ENCODE data around the gene GKN1. TPM values are rescaled to one million over a fixed set of nuclear protein-coding genes. Genes with fewer than 3 reads are reported as not detected.
A peak's percentile ranks its signal among the peaks of the same experiment; 100 is the strongest.

The GKN1 gene
- total RNA-seq, 1 experiment from 2014 or later: not detected

GRCh38 chr2:69007169-69007568, 32.7 kb downstream of the GKN1 start:
- no peak for DNase-seq (ENCODE audit: low read depth)

DNA sequence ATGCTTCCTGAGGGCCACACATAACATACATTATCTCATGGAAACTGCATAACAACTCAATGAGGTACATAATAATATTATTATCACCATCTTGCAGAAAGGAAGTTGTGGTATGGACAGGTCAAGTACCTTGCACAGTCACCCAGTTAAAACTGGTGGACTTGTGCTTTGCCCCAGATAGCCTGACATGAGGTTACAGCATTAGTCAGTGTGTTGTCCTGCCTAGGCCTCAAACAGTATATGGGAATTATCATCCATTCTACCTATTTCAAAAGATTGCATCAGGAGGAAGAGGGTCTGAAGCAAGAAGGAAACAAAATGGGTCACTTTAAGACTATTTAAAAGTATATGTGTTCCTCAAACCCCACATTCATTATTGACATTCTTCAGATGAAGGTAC, 33.2 kb downstream of the GKN1 start:
- peak; percentile 42 for DNase-seq (ENCODE audit: low read depth)

GRCh38 chr2:69010437-69011194, 36.2 kb downstream of the GKN1 start:
- DNase-seq (ENCODE audit: low read depth): no peak

DNA sequence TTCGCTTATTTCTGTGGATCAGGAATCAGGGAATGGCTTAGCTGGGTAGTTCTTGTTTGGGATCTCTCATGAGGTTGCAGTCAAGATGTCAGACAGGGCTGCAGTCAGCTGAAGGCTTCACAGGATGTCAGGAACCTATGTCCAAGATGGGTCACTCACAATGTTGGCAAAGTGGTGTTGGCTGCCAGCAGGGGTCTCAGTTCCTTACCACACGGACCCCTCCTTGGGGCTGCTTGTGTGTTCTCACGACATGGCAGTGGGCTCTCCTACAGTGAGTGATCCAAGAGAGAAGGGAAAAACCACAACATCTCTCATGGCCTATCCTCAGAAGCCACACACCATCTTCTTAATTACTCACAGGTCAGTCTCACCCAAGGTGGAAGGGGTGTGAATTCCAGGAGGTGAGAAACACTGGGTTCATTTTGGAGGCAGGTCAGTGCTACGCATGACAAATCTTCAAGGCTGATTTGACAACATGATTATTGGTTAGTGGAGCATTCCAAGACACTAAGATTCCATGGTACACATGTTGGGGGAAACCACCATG, 37.2 kb downstream of the GKN1 start:
- peak; percentile 17 for DNase-seq (ENCODE audit: low read depth)

- no peak for DNase-seq (ENCODE audit: low read depth)
Measured at GRCh38 chr2:69012310-69013141, 38.1 kb downstream of the GKN1 start.

- peak; percentile 70 for DNase-seq (ENCODE audit: low read depth)
Measured at GRCh38 chr2:69013142-69013839, 38.9 kb downstream of the GKN1 start, which contains the start of gene ANTXR1. ANTXR1 (plus strand) TSS chr2:69013179; CDS start chr2:69013500, 321 bp downstream.

DNA sequence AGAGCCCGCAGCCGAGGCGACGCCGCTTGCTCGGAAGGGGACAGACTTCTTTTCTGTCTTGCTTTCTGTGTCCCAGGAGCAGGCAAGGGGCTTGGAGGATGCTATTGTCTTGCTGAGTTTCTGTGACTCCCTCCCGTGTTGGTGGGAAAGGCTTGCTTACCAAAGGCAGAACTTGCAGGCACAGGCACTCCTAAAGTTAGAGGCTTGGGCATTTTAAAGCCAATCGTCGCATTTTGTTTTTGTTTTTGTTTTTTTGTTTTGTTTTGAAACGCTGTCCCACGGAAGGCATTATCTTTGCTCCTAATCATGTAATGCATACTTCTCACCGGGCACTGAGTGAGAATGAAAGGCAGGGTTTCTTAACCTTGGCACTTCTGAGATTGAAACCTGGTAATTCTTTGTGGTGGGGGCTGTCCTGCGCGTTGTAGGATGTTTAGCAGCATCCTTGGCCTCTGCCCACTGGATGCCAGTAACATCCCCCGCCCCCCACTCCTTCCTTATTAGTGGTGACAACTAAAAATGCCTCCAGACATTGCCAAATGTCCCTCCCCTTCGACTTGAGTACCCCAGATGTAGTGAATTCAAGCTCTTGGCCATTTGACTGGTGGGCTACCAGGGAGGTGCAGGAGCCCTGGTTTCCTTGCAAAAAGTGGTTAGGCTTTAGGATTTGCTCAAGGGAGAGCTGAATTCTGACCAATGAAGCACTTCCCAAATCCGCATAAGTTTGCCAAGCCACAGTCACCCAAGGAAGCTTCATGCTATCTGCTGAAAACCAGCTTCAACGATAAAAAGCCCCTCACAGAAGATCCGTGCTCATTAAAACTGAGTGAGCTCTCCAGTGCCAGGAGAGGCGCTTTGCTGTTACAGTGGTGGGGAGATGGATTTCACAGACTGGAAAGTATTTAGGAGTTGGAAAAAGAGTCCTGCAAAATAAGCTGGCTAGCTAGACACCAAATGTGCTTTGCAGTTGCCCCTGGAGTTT, 39.7 kb downstream of the GKN1 start:
- DNase-seq (ENCODE audit: low read depth): peak; percentile 50

- DNase-seq (ENCODE audit: low read depth): peak; percentile 30
Measured at GRCh38 chr2:69017080-69017479, 42.6 kb downstream of the GKN1 start.

GRCh38 chr2:69017835-69018234, 43.4 kb downstream of the GKN1 start:
- DNase-seq (ENCODE audit: low read depth): no peak

DNA sequence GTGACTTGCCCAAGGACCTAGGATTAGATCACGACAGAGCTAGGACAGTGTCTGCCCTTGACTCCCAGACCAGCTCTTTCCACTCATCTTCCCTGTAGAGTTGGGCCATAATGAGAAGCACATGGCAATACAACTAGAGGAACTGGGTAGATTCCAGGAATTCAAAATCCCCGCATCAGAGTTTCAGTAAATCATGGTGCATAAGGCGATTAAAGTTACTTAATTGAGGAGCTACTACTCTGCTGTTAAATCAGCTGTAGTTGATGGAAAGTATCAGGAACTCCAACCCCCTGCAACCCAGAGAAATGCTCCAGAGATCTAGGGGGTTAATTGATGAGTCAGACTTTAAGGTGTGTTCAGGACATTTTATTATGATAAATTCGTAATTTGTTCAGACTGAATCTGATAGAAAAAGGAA, 44.3 kb downstream of the GKN1 start:
- DNase-seq (ENCODE audit: low read depth): no peak

DNA sequence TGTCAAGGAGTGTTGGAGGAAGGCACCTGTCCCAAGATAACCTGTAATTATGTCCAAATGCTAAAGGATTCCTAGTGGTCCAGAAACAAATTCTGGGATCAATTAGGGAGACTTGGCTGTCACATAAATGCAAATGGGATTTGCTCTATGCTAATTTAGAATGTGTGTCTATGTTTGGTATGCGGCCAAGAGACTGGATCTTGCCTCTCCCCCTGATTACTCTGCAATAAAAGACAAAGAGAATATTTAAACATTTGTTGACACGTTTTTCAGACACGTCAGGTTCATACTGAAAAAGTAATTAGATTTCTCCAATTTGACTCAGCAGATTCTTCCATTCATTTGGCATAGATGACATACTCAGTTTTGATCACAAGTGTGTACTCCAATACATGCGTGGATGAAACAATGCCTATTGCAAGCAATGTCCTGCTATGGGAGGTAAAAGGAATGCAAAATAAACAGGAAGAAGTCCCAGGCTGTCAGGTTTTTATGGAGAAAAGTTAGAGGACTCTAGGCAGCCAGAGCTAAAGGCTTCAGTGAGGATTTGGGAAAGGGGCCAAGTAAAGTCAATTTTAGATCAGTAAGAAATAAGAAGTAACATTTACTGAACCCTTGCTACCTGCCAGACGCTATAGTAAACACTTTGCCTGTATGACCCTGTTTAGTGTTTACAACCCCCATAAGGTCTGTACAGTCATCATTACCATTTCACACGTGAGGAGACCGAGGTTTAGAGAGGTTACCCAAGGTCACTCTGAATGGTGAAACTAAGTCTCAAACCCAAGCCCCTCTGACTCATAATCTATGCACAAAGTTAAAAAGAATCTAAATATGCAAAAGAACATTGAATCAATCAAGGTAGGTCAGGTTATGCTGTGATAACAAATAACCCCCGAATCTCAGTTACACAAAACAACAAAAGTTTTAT, 46.3 kb downstream of the GKN1 start:
- no peak for DNase-seq (ENCODE audit: low read depth)

- no peak for DNase-seq (ENCODE audit: low read depth)
Measured at GRCh38 chr2:69021727-69022126, 47.3 kb downstream of the GKN1 start.

- DNase-seq (ENCODE audit: low read depth): peak; percentile 58
Measured at GRCh38 chr2:69022548-69022947, 48.1 kb downstream of the GKN1 start.

DNA sequence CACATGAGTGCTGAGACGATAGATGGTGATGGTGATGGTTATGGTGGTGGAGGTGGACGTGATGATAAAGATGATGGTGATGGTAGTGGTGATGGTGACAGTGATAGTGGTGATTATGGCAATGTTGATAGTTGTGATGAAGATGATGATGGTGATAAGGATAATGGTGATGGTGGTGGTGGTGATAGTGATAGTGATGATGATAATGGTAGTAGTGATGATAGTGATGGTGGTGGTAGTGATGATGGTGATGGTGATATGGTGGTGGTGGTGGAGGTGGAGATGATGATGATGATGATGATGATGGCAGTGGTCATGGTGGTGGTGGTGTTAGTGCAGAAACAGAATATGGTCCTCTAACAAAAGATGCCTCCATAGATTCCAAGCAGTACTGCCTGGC, 48.8 kb downstream of the GKN1 start:
- no peak for DNase-seq (ENCODE audit: low read depth)

- DNase-seq (ENCODE audit: low read depth): no peak
Measured at GRCh38 chr2:69026026-69026425, 51.6 kb downstream of the GKN1 start.

GRCh38 chr2:69026691-69027459, 52.4 kb downstream of the GKN1 start:
- no peak for DNase-seq (ENCODE audit: low read depth)

Measured in HT1080 (cell line).